A549 (cell line): ENCODE measurements around the gene PLPP2.

Experiments
- CBX2 ChIP-seq: fragments of 200-600 bp; sonication (generic); IDR thresholded peaks from 2 replicates; pipeline ENCODE4 v1.6.1; 2016; ENCODE audit warnings: low read depth, mild to moderate bottlenecking, borderline replicate concordance
- CBX8 ChIP-seq: fragments of 200-600 bp; sonication (generic); IDR thresholded peaks from 2 replicates; pipeline ENCODE4 v1.6.1; 2016
- CTCF ChIP-seq: fragments of >200 bp; sonication (Bioruptor Twin); formaldehyde crosslinking; IDR thresholded peaks from 3 replicates; pipeline ENCODE4 v1.5.1; 2016
- EHMT2 ChIP-seq: fragments of 200-600 bp; sonication (generic); IDR thresholded peaks from 2 replicates; pipeline ENCODE4 v1.6.1; 2016; ENCODE audit warnings: antibody characterized with exemption, low read depth, mild to moderate bottlenecking, moderate library complexity
- HDAC2 ChIP-seq: fragments of 200-600 bp; sonication (generic); IDR thresholded peaks from 2 replicates; pipeline ENCODE4 v1.6.1; 2016
- KDM1A ChIP-seq: fragments of 200-600 bp; sonication (generic); IDR thresholded peaks from 2 replicates; pipeline ENCODE4 v1.6.1; 2016; ENCODE audit warnings: low read depth, mild to moderate bottlenecking
- MAX ChIP-seq: IDR thresholded peaks from 2 replicates; pipeline ENCODE4 v1.6.1; 2012
- POLR2A ChIP-seq: IDR thresholded peaks from 2 replicates; pipeline ENCODE4 v1.6.1; 2012; ENCODE audit warnings: mild to moderate bottlenecking, low read length
- SMC3 ChIP-seq: fragments of >200 bp; sonication (Bioruptor Twin); formaldehyde crosslinking; IDR thresholded peaks from 3 replicates; pipeline ENCODE4 v1.6.1; 2018; ENCODE audit warnings: inconsistent platforms

- TF ChIP-seq CBX2 (no peak), SMC3 (no peak), EHMT2 (no peak), HDAC2 (no peak), CTCF (no peak), KDM1A (no peak), CBX8 (no peak), MAX (no peak), POLR2A (no peak)
Measured at GRCh38 chr19:310141-310651, 19.0 kb upstream of the PLPP2 start.
